ENCODE data around the gene SLC26A11. TPM values are rescaled to one million over a fixed set of nuclear protein-coding genes. Genes with fewer than 3 reads are reported as not detected.

The SLC26A11 gene
- total and polyA plus RNA-seq, 2 of the 13 experiments (the other 11 are each of a cell fraction or from before 2014, with no cell fraction given): 8.7 to 13.2 TPM

GRCh38 chr17:80220054-80220735, at the start of gene SLC26A11, which contains the start of gene SGSH (continued):
- TF ChIP-seq EP300 (IDR thresholded peaks at IDR 0.05; ENCODE audit: low read depth in 2 of 2, low read length in 2 of 2) (no peak), EP300 (CRISPR knock-in tag; IDR thresholded peaks at IDR 0.05; ENCODE audit: borderline replicate concordance) (no peak), GPN1 (CRISPR knock-in tag; IDR thresholded peaks at IDR 0.05; ENCODE audit: borderline replicate concordance) (no peak), NBN (conservative IDR thresholded peaks at IDR 0.05) (no peak), ZNF687 (CRISPR knock-in tag; IDR thresholded peaks at IDR 0.05) (peak; percentile 77), ZFAT (CRISPR knock-in tag; conservative IDR thresholded peaks at IDR 0.05) (no peak), MXD3 (CRISPR knock-in tag; IDR thresholded peaks at IDR 0.05) (peak; percentile 92), MXD4 (CRISPR knock-in tag; IDR thresholded peaks at IDR 0.05) (peak; percentile 63; the same call in 1 of the 2 replicates), CEBPG (CRISPR knock-in tag; IDR thresholded peaks at IDR 0.05) (no peak), FOSL1 (CRISPR knock-in tag; IDR thresholded peaks at IDR 0.05; ENCODE audit: borderline replicate concordance) (no peak), SNAPC2 (CRISPR knock-in tag; IDR thresholded peaks at IDR 0.05) (no peak), KLF15 (CRISPR knock-in tag; IDR thresholded peaks at IDR 0.05; ENCODE audit: borderline replicate concordance) (no peak), KDM4B (CRISPR knock-in tag; IDR thresholded peaks at IDR 0.05) (no peak), THAP8 (CRISPR knock-in tag; IDR thresholded peaks at IDR 0.05; ENCODE audit: borderline replicate concordance) (no peak), CBX5 (CRISPR knock-in tag; IDR thresholded peaks at IDR 0.05; ENCODE audit: borderline replicate concordance) (no peak), ZFP37 (CRISPR knock-in tag; IDR thresholded peaks at IDR 0.05; ENCODE audit: borderline replicate concordance) (no peak), ZSCAN29 (CRISPR knock-in tag; conservative IDR thresholded peaks at IDR 0.05) (no peak)
- TF ChIP-seq, protein P1, sequence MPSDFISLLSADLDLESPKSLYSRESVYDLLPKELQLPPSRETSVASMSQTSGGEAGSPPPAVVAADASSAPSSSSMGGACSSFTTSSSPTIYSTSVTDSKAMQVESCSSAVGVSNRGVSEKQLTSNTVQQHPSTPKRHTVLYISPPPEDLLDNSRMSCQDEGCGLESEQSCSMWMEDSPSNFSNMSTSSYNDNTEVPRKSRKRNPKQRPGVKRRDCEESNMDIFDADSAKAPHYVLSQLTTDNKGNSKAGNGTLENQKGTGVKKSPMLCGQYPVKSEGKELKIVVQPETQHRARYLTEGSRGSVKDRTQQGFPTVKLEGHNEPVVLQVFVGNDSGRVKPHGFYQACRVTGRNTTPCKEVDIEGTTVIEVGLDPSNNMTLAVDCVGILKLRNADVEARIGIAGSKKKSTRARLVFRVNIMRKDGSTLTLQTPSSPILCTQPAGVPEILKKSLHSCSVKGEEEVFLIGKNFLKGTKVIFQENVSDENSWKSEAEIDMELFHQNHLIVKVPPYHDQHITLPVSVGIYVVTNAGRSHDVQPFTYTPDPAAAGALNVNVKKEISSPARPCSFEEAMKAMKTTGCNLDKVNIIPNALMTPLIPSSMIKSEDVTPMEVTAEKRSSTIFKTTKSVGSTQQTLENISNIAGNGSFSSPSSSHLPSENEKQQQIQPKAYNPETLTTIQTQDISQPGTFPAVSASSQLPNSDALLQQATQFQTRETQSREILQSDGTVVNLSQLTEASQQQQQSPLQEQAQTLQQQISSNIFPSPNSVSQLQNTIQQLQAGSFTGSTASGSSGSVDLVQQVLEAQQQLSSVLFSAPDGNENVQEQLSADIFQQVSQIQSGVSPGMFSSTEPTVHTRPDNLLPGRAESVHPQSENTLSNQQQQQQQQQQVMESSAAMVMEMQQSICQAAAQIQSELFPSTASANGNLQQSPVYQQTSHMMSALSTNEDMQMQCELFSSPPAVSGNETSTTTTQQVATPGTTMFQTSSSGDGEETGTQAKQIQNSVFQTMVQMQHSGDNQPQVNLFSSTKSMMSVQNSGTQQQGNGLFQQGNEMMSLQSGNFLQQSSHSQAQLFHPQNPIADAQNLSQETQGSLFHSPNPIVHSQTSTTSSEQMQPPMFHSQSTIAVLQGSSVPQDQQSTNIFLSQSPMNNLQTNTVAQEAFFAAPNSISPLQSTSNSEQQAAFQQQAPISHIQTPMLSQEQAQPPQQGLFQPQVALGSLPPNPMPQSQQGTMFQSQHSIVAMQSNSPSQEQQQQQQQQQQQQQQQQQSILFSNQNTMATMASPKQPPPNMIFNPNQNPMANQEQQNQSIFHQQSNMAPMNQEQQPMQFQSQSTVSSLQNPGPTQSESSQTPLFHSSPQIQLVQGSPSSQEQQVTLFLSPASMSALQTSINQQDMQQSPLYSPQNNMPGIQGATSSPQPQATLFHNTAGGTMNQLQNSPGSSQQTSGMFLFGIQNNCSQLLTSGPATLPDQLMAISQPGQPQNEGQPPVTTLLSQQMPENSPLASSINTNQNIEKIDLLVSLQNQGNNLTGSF (CRISPR knock-in tag; IDR thresholded peaks at IDR 0.05): no peak; the same call in 1 of the 2 replicates
- TF ChIP-seq, protein P2, sequence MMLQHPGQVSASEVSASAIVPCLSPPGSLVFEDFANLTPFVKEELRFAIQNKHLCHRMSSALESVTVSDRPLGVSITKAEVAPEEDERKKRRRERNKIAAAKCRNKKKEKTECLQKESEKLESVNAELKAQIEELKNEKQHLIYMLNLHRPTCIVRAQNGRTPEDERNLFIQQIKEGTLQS (CRISPR knock-in tag; IDR thresholded peaks at IDR 0.05): no peak

All from HepG2 (cell line).